Measurements from ENCODE around the gene ARHGAP44.

Gene ARHGAP44

GRCh38 chr17:13030459-13031300 is 241.4 kb downstream of the ARHGAP44 start:
- H3K36me3 ChIP-seq = no peaks in the 10 kb centered on the region
- DNase-seq = peak; percentile 60
- no peaks in the 10 kb centered on the region for H3K27me3 ChIP-seq (ENCODE audit: insufficient read depth, low read depth, severe bottlenecking)
- H3K9me3 ChIP-seq (ENCODE audit: severe bottlenecking) = no peaks in the 10 kb centered on the region
- H3K4me3 ChIP-seq (ENCODE audit: low read depth, low read length) = no peak overlapping the region
- no peak overlapping the region for H3K27ac ChIP-seq
- TF ChIP-seq, protein P1, sequence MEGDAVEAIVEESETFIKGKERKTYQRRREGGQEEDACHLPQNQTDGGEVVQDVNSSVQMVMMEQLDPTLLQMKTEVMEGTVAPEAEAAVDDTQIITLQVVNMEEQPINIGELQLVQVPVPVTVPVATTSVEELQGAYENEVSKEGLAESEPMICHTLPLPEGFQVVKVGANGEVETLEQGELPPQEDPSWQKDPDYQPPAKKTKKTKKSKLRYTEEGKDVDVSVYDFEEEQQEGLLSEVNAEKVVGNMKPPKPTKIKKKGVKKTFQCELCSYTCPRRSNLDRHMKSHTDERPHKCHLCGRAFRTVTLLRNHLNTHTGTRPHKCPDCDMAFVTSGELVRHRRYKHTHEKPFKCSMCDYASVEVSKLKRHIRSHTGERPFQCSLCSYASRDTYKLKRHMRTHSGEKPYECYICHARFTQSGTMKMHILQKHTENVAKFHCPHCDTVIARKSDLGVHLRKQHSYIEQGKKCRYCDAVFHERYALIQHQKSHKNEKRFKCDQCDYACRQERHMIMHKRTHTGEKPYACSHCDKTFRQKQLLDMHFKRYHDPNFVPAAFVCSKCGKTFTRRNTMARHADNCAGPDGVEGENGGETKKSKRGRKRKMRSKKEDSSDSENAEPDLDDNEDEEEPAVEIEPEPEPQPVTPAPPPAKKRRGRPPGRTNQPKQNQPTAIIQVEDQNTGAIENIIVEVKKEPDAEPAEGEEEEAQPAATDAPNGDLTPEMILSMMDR (IDR thresholded peaks at IDR 0.05; ENCODE audit: low read depth, low read length) = peak; percentile 61

DNA sequence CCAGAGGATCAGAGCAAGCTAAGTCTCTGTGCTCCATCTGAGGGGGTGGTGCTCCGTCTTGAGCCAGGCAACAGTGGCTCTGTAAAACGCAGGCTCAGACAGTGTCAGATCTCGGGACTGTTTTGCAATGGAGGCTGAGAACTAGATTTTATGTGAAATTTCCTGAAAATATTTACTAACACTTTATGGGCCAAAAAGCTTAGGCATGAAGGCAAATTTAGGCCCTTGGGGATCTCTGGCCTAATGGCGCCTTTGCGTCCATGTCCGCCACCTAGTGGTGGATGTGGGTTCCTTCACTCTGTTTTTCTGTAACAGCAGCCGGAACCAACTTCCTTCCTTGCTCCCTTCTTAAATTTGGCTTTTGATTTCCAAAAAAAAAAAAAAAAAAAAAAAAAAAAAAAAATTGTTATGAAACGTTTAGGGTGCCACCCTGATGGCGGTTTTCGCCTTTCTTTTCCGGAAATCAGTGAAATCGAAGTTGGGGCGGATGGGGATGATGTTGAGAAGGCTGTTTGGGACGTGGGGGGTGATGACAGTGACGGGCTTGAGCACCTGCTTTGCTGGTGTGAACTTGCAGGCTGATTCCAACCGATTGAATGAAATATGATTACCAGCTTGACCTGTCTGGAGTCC is 242.5 kb downstream of the ARHGAP44 start:
- TF ChIP-seq, protein P1 (IDR thresholded peaks at IDR 0.05; ENCODE audit: low read depth, low read length) = peak; percentile 77
- no peaks in the 10 kb centered on the region for H3K9me3 ChIP-seq (ENCODE audit: severe bottlenecking)
- peak; percentile 32 for DNase-seq

GRCh38 chr17:13035420-13035819 is 246.1 kb downstream of the ARHGAP44 start:
- TF ChIP-seq, protein P1 (IDR thresholded peaks at IDR 0.05; ENCODE audit: low read depth, low read length) = no peak
- Histone ChIP-seq H3K9me3 (ENCODE audit: severe bottlenecking) (no peaks in the 10 kb centered on the region), H3K36me3 (no peaks in the 10 kb centered on the region), H3K4me3 (ENCODE audit: low read depth, low read length) (no peak overlapping the region), H3K27me3 (ENCODE audit: insufficient read depth, low read depth, severe bottlenecking) (no peaks in the 10 kb centered on the region), H3K27ac (no peak overlapping the region)
- no peak for DNase-seq

More for the DNA sequence above, 242.5 kb downstream of the ARHGAP44 start:
- H3K36me3 ChIP-seq = no peaks in the 10 kb centered on the region
- no peak overlapping the region for H3K4me3 ChIP-seq (ENCODE audit: low read depth, low read length)
- H3K27me3 ChIP-seq (ENCODE audit: insufficient read depth, low read depth, severe bottlenecking) = no peaks in the 10 kb centered on the region
- H3K27ac ChIP-seq = no peak overlapping the region

GRCh38 chr17:13036751-13037150 is 247.5 kb downstream of the ARHGAP44 start:
- no peaks in the 10 kb centered on the region for H3K36me3 ChIP-seq
- no peaks in the 10 kb centered on the region for H3K27me3 ChIP-seq (ENCODE audit: insufficient read depth, low read depth, severe bottlenecking)
- TF ChIP-seq, protein P1 (IDR thresholded peaks at IDR 0.05; ENCODE audit: low read depth, low read length) = no peak
- H3K27ac ChIP-seq = no peak overlapping the region
- H3K4me3 ChIP-seq (ENCODE audit: low read depth, low read length) = no peak overlapping the region
- no peak for DNase-seq
- H3K9me3 ChIP-seq (ENCODE audit: severe bottlenecking) = no peaks in the 10 kb centered on the region

GRCh38 chr17:13038931-13039665 is 249.8 kb downstream of the ARHGAP44 start:
- Histone ChIP-seq H3K36me3 (no peaks in the 10 kb centered on the region), H3K4me3 (ENCODE audit: low read depth, low read length) (no peak overlapping the region), H3K27ac (no peak overlapping the region), H3K27me3 (ENCODE audit: insufficient read depth, low read depth, severe bottlenecking) (no peaks in the 10 kb centered on the region), H3K9me3 (ENCODE audit: severe bottlenecking) (no peaks in the 10 kb centered on the region)
- TF ChIP-seq, protein P1 (IDR thresholded peaks at IDR 0.05; ENCODE audit: low read depth, low read length) = no peak
- no peak for DNase-seq

Data from WERI-Rb-1 (cell line).